NK-92 (cell line): ENCODE data around the gene GNG3.
"Not testable (repeated sequence)": the region's sequence is repeated elsewhere in the genome, so short reads cannot be mapped to it uniquely, and the experiment has no call there.

Experiments
- DNase-seq: peaks from one replicate; lab custom pipeline; 2025; ENCODE audit not compliant: unreplicated experiment; lab: John Stamatoyannopoulos, UW

Gene GNG3

GRCh38 chr11:62687508-62688396, 19.7 kb upstream of the GNG3 start:
- DNase-seq, result no peak

- no peak for DNase-seq
Observed at GRCh38 chr11:62688491-62688890, 19.0 kb upstream of the GNG3 start.

DNA sequence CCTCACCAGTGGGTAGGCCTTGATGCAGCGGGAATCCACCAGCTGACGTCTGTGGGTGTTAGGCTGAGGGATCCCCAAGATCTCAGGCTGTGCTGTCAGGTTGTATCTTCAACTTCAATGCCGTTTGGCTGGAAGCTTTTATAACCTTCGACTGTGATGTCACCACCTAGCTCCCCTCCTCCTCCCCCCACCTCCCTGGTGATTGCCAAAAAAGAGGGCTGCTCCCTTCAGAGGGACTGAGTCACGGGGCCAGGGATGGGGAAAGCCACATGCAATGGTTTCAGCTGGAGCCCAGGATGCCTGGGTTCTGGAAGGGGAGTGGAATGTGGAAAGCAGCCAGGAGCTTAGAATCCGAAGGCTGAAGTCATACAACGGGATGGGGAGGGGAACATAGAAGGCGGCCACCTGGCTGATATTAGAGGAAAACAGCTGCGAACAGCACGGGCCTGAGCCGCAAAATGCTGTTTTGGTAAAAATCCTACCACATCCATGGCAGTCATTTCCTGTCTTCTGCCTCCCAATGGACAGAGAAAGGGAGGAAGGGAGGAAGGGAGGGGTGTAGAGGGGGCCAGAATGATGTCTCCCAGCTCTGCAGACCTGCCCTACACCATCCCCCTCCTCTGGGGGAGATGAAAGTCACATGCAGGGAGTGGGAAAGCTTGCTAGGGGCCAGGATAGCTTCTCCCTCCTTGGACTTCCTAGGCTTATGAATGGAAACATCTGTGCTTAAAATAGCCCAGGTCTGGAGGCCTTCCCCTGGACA, 17.9 kb upstream of the GNG3 start, which contains the start of gene LRRN4CL:
Gene LRRN4CL (minus strand): TSS at position 110 of the 763 bp plus-strand sequence. CDS start 1,022 bp downstream, outside the sequence.
- DNase-seq, result no peak

DNA sequence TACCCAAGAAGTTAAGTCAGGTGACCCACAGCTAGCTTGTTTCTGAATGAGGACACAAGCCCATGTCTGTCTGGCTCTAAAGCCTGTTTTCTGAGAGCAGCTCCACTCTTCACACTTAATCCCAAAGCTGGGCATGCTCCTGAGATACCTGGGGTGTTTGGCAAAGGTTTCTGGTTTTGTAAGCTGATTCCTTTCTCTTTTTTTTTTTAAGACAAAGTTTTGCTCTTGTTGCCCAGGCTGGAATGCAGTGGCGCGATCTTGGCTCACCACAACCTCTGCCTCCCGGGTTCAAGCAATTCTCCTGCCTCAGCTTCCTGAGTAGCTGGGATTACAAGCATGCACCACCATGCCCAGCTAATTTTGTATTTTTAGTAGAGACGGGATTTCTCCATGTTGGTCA, 13.9 kb upstream of the GNG3 start:
- DNase-seq, result not testable (repeated sequence)

DNA sequence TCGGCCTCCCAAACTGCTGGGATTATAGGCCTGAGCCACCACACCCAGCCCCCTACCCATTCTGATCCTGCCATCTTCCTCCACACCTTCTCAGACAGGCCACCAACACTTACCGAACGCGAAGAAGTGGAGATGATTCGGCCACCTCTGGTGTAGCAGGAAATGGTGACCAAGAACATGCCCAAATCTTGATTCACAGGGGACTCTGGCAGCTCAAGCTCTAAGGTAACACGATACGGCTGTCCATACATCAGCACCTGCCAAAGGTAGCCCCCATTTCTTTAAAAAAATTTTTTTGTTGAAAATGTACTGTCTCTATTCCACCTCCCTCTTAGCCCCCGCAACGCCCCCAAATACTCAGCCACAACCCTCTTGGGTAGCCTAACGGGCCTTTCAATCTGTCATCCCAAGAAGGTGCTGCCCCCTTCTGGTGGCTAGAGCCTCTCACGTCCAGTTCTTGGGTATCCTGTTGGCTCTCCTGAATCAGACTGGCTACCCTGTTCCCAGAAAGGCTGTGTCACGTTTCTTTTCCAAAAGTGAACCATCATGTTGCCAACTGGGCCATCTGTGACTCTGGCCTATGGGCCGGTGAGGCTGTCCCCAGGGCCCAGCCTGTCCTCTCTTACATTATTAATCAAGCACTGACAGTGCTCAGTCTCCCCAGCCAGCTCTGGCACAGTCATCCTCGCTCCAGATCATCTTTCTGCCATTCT, 12.9 kb upstream of the GNG3 start:
- DNase-seq, result no peak

- DNase-seq, result no peak
Observed at GRCh38 chr11:62702246-62702645, 5.2 kb upstream of the GNG3 start.

GRCh38 chr11:62703921-62704320, 3.6 kb upstream of the GNG3 start:
- DNase-seq, result not testable (repeated sequence)

DNA sequence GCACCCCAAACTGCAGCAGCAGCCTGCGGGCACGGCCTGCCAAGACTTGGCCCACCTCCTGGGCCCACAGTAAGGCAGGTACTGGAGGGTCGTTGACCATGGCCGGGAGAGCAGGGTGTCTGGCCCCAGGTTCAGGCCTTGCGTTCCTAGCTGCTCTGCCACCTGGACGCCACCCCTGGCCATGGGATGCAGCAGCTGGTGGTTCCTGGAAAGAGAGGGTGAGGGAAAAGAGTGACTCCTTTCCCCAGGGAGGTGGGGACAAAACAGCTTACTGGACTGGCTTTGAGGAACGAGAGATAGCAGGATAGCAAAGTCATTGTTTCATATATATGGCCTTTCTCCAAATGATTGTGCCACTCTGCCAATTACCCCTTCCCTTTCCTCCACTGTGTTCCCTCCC, 2.1 kb upstream of the GNG3 start:
- DNase-seq, result no peak

GRCh38 chr11:62705880-62706849, 1.3 kb upstream of the GNG3 start:
- peak; percentile 72 for DNase-seq

DNA sequence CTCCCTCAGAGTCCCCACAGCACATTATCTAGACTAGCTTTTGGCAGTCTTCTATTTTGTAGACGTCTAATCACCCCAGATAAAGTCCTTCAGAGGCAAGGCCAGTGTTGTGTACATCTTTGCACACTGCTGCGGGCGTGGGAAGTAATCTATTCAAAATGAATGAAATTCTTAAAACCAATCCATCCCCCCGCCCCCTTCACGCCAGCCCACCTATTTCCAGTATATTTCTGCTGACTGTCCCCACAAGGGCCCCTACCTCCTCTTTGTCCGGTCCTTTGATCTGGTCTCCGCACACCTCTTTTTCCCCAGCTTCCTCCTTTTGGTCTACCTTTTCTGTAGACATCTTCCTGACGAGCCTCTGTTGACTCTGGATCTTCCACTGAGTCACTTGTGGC, 627 bp upstream of the GNG3 start:
- no peak for DNase-seq

DNA sequence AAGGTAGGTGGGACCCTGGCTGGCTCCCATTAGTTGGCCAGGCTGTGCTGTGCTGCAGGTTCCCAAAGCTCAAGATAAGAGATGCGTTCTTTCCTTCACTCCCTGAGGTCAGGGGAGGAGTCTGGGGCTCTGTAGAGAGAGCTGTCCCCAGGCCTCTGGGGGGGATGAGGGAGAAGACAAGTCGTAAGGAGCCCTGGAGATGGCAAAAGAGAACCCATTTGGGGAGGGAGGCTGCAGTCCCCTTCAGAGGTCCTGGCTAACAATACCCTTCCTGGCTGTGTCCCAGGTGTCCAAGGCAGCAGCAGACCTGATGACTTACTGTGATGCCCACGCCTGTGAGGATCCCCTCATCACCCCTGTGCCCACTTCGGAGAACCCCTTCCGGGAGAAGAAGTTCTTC, 916 bp downstream of the GNG3 start:
- DNase-seq, result no peak

DNA sequence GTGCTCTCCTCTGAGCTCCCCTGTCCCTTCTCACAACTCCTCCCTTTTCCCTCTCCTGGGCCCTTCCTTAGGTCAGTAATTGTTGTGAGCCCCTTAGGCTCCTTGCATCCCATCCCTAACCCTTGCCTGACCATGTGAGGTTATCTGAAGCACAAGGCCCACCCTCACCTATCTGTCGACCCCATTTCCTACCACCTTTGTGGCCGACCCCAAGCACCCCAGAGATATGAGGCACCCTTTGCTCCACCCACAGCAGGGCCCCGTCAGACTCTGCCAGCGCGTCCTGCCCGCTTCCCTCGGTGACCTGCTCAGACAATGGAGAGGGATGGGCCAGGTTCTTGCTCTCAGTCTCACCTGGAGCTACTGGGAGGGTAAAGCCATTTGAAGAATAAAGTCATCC, 1.3 kb downstream of the GNG3 start:
- DNase-seq, result no peak

DNA sequence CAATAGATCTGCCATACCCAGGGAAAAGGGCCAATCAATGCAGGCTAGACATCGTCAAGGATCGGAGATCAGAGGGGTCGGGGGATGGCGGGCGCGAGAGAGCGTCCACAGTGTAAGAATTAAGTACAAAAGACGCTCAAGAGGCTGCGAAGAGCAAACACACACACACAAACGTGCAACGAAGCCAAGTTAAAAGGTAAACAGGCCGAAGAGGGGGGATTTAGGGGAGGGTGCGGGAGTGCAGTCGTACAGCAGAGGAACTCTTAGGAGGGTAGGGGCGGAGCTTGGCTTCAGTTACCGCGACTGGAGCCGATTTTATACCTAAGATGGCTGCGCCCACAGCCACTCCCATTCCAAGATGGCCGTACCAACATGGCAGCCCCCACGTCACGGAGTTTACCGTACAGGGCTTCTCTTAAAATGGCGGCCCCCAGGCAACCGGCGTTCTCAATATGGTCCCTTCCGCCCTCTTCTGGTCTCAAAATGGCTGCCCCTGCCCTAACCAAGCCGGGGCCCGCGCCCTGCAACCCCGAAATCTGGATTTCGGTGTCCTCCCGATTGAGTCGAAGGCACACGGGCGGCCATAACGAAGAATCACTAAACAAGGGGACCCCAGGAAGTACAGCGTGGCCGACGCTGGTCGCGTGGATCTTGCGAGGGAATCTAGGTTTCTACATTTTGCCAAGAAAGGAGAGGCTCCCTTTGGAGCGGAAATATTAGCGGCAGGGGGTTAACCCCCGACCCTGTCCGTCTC, 1.9 kb downstream of the GNG3 start:
- DNase-seq, result peak; percentile 76

GRCh38 chr11:62710001-62710345, 2.5 kb downstream of the GNG3 start:
- no peak for DNase-seq

GRCh38 chr11:62712276-62712812, 4.9 kb downstream of the GNG3 start:
- DNase-seq, result no peak

DNA sequence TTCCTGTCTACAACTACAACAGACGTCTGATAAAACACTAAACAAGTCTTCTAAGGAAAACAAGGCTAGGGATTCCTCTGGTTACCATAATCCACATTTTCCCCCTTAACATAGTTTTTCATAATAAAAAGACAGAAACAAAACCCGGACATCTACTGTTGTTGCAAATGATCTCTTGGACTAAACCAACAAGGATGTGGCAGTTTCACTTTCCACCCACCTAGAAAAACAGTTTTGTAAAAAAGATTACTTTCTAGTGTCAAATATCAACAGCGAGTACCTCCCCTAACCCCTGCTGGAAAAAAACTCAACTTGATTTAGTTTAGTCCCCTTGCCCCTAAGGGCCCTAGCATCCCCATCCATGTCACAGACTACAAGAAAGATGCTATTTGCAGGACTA, 5.4 kb downstream of the GNG3 start:
- no peak for DNase-seq

- DNase-seq, result no peak
Observed at GRCh38 chr11:62713343-62713742, 5.9 kb downstream of the GNG3 start.

DNA sequence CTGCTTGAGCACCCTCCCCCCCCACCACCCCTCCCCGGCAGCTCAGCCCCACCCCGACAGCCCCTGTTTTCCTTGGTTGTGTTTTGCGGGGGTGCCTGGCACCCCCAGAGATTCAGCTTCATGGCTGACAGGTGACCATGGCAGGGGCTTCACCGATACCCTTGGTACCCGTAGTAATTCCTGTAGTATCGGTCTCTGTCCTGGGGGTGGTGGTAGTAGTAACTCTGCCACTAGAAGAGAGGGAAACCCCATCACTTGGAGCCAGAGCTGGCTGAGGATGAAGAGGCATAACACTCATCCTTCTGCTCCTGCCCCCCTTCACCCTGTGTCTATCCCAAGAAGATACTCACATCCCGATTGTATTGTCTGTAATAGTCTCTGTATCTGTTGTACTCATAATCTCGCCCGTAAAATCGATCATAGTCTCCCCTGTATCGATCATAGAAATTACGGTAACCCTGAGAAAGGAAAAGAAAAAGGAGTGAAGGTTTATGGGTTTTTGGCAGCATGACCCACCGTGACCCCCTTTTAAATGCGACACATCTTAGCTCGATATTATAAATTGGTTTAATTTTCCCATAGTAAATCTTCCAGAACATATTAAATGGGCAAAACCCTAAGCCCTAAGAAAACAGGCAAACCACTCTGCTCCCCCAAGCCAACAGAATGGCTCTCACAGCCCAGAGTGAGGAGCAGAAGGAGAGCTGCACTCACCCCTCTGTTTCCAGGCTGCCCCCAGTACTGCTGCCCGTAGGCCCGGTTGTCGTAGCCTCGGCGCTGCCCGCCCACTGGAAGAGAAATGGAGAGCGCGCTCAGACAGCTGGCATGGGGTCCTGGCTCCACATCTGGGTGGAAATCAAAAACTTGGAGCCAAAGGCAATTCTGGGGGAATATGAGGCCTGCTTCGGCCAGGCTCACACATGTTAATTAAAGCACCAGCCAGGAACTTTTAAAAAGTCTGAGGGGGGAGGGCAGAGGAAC, 8.0 kb downstream of the GNG3 start:
- no peak for DNase-seq
